HG03460 (cell line): ENCODE data around the gene PRCP.

ENCODE experiments used
- ATAC-seq: cut with Tn5 transposase; IDR thresholded peaks from one replicate; pipeline ENCODE4 v1.9.1; 2021; ENCODE audit not compliant: unreplicated experiment

Gene PRCP

DNA sequence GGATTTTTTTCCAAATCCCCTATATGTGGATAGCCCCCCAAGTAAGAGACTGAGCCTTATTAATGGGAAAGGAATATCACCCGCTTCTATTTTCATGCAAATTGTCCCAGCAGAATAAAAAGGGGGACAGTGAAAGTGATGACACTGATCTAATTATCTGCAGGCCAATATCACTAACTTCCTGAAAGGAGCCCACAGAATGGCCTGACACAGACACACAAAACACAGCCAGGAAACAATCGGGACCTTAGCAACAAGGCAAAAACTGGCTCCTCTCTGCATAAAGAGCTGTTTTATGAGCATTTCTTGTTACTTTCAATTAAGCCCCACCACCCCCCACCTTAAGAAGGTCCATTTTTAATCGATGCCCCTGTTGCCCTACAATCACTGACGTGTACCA, 112.2 kb downstream of the PRCP start:
- no peak for ATAC-seq

DNA sequence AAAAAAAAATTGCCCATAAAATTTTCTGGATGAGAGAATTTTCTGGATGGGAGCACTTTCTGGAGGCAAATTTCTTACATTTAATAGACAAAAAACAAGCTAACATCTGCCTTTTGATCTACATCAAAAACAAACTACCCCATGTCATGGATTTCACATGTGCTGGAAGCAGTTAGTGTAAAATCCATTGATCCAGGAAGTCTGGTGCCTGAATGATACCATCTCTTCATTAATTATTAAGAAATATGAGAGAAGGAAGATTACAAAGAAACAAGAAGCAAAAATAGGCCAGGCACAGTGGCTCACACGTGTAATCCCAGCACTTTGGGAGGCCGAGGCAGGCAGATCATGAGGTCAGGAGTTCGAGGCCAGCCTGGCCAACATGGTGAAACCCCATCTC, 113.4 kb downstream of the PRCP start:
- ATAC-seq, result no peak

DNA sequence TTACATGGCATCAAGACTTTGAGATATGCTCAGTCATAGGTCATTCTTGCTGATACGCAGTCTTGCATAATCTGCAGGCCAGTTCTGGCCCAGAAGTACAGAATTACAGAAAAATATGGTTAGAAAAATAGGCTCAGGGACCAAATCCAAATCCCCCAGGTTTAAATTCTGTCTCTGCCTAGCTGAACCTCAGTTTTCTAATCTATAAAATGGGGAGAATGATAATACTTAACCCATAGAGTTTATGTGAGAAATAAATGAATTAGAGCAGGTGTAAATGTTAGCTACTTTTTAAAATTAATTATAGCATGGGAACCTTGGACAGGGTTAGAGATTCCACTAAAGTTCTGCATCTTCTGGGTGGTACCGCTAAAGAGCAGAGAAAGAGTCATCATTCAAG, 114.2 kb downstream of the PRCP start:
- no peak for ATAC-seq

DNA sequence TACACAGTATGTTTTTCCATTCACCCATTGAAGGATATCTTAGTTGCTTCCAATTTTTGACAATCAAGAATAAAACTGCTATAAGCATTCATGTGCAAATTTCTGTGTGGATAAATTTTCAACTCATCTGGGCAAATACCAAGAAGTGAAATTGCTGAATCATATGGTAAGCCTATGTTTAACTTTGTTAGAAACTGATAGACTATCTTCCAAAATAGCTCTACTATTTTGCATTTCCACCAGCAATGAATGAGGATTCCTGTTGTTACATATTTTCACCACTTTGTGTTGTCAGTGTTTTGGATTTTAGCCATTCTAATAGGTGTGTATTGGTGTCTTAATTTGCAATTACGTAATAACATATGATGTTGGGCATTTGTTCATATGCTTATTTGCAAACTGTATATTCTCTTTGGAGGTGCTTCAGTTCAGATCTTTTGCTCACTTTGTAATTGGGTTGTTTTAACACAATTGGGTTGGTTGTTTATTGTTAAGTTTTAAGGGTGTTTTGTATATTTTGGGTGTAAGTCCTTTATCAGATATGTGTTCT, 117.3 kb downstream of the PRCP start:
- no peak for ATAC-seq

DNA sequence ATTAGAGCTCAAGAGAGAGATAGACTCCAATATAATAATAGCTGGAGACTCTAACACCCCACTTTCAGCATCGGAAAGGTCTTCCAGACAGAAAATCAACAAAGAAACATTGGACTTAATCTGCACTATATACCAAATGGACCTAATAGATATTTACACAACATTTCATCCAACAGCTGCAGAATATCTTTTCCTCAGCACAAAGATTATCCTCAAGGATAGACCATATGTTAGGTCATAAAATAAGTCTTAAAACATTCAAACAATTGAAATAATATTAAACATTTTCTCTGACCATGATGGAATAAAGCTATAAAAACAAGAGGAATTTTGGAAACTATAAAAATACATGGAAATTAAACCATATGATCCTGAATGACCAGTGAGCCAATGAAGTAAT, 121.5 kb downstream of the PRCP start:
- ATAC-seq, result no peak

DNA sequence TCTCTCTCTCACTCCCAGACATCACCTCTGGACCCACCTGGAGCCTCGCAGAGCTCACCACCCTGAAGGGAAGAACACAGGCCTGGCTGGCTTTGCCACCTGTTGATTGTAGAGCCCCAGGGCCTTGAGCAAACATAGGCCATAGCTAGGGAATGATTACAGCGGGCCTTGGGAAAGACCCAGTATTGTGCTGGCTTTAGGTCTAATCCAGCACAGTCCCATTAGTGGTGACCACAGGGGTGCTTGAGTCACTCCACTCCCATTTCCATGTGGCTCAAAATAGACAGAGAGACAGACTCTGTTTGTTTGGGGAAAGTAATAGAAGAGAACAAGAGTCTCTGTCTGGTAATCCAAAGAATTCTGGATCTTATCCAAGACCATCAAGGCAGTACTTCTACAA, 123.9 kb downstream of the PRCP start:
- ATAC-seq, result no peak

DNA sequence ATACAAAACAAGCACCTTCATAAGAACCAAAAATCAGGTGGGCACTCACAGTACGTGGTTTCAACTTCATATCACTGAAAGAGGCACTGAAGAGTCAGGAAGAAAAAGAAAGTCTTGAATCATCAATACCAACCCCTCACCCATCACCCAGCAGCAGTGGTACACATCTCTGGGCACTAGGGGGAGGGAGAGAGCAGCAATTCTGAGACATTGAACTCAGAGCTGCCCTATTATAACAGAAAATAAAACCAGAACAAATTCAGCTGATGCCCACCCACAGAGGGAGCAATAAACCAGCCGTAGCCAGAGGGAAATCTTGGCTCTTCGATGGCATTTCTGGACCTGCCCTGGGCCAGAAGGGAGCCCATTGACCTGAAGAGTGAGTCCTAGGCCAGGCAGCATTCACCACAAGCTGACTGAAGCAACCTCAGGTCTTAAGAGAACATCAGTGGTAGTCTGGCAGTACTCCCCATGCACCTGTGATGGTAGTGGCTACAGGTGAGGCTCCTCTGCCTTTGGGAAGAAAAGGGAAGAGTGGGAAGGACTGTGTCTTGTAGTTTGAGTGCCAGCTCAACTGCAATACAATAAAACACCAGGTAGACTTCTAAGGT, 124.4 kb downstream of the PRCP start:
- ATAC-seq, result peak; percentile 95

DNA sequence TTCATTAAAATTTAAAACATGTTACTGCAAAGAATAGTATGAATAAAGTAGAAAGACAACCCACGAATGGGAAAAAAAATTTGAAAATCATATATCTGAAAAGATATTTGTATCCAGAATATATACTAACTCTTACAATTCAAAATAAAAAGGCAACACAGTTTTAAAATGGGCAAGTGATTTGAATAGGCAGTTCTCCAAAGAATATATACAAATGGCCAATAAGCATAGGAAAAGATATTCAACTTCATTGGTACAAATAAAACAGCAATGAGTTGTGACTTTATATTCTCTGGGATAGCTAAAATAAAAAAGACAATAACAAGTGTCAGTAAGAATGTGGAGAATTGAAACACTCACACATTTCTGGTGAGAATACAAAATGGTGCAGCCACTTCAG, 125.0 kb downstream of the PRCP start:
- no peak for ATAC-seq
